Hepatocyte (in vitro differentiated cells): Measurements from ENCODE around the gene STX4.

Source experiments
- EZH2 ChIP-seq: fragments of 200-600 bp; sonication (generic); IDR thresholded peaks from 2 replicates; pipeline ENCODE4 v1.6.1; 2016; ENCODE audit warnings: antibody characterized with exemption, mild to moderate bottlenecking, borderline replicate concordance
- EZH2phosphoT487 ChIP-seq: fragments of 200-600 bp; sonication (generic); IDR thresholded peaks from one replicate; pipeline ENCODE4 v1.6.1; 2018; ENCODE audit warnings: antibody characterized with exemption, mild to moderate bottlenecking, low read depth, moderate library complexity; ENCODE audit not compliant: unreplicated experiment, severe bottlenecking
- TF ChIP-seq, protein P1 (sequence below): fragments of 200-600 bp; sonication (generic); IDR thresholded peaks from 2 replicates; pipeline ENCODE4 v1.5.1; 2016; ENCODE audit warnings: antibody characterized with exemption, mild to moderate bottlenecking; ENCODE audit not compliant: poor library complexity

DNA sequence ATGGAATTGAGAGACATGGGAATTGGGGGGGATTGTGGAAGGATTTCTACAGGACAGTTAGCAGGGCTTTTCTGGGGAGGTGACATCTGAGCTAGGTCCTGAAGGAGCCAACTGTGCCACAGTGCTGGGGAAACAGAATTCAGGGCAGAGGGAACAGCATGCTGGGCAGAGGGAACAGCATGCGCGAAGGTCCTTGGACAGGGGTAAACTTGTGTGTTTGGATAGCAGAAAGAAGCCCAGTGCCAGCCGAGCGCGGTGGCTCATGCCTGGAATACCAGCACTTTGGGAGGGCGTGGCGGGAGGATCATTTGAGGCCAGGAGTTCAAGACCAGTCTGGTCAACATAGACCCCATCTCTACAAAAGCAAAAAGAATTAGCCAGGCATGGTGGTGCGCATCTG lies 26.8 kb upstream of the STX4 start:
- TF ChIP-seq, protein P1, sequence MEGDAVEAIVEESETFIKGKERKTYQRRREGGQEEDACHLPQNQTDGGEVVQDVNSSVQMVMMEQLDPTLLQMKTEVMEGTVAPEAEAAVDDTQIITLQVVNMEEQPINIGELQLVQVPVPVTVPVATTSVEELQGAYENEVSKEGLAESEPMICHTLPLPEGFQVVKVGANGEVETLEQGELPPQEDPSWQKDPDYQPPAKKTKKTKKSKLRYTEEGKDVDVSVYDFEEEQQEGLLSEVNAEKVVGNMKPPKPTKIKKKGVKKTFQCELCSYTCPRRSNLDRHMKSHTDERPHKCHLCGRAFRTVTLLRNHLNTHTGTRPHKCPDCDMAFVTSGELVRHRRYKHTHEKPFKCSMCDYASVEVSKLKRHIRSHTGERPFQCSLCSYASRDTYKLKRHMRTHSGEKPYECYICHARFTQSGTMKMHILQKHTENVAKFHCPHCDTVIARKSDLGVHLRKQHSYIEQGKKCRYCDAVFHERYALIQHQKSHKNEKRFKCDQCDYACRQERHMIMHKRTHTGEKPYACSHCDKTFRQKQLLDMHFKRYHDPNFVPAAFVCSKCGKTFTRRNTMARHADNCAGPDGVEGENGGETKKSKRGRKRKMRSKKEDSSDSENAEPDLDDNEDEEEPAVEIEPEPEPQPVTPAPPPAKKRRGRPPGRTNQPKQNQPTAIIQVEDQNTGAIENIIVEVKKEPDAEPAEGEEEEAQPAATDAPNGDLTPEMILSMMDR, result no peak
- TF ChIP-seq EZH2phosphoT487, result no peak
- no peak for TF ChIP-seq EZH2
